Activated CD8-positive, alpha-beta T cell treated with anti-CD3 and anti-CD28 coated beads for 36 hours (primary cell): ENCODE results near the gene METTL13. TPM values are rescaled to one million over a fixed set of nuclear protein-coding genes. Genes with fewer than 3 reads are reported as not detected.

Experiments used
- ATAC-seq: fragments of 200-7000 bp; cut with Tn5 transposase; one replicate; pipeline ENCODE4 v1.10.0; 2021; ENCODE audit warnings: mild to moderate bottlenecking, moderate library complexity
- CTCF ChIA-PET: fragments of 350-600 bp; sonication (Branson Sonifier 250); formaldehyde crosslinking; loops from one replicate; lab custom pipeline; 2021; ENCODE audit warnings: antibody characterized with exemption; lab: Charles Lee
- POLR2A ChIA-PET: fragments of 350-600 bp; sonication (Branson Sonifier 250); formaldehyde crosslinking; loops from one replicate; lab custom pipeline; 2021; ENCODE audit warnings: antibody characterized with exemption; lab: Charles Lee
- DNase-seq: peaks from one replicate; pipeline ENCODE4 v3.0.0-alpha.2; 2020
- H3K27ac Mint-ChIP-seq: one replicate; pipeline ENCODE4 v1.8.0; 2021; ENCODE audit warnings: mild to moderate bottlenecking, mixed read lengths
- H3K27me3 Mint-ChIP-seq: one replicate; pipeline ENCODE4 v1.8.0; 2021; ENCODE audit warnings: mixed read lengths
- H3K36me3 Mint-ChIP-seq: one replicate; pipeline ENCODE4 v1.8.0; 2021; ENCODE audit warnings: low read depth, mixed read lengths
- H3K4me1 Mint-ChIP-seq: one replicate; pipeline ENCODE4 v1.8.0; 2021; ENCODE audit warnings: low read depth, mixed read lengths
- H3K4me3 Mint-ChIP-seq: one replicate; pipeline ENCODE4 v1.8.0; 2021; ENCODE audit warnings: mild to moderate bottlenecking, moderate library complexity, mixed read lengths
- H3K9me3 Mint-ChIP-seq: one replicate; pipeline ENCODE4 v1.8.0; 2021; ENCODE audit warnings: mixed read lengths
- intact Hi-C: fragments of 100-400 bp; cut with micrococcal nuclease; formaldehyde crosslinking; loops from one replicate; pipeline ENCODE4 v1.10.0; 2022
- total RNA-seq, 2 experiments: library from RNA; stranded (reverse); gene quantifications; one replicate each; pipeline ENCODE4 v1.2.3, GENCODE V29; 2021
- TF ChIP-seq, protein P1 (sequence below): fragments of 200-600 bp; IDR thresholded peaks from one replicate; pipeline ENCODE4 v1.8.0; 2022; ENCODE audit warnings: antibody characterized with exemption, mild to moderate bottlenecking

The METTL13 gene
- total RNA-seq, 2 experiments from 2014 or later = 44.6 to 46.6 TPM

- TF ChIP-seq, protein P1, sequence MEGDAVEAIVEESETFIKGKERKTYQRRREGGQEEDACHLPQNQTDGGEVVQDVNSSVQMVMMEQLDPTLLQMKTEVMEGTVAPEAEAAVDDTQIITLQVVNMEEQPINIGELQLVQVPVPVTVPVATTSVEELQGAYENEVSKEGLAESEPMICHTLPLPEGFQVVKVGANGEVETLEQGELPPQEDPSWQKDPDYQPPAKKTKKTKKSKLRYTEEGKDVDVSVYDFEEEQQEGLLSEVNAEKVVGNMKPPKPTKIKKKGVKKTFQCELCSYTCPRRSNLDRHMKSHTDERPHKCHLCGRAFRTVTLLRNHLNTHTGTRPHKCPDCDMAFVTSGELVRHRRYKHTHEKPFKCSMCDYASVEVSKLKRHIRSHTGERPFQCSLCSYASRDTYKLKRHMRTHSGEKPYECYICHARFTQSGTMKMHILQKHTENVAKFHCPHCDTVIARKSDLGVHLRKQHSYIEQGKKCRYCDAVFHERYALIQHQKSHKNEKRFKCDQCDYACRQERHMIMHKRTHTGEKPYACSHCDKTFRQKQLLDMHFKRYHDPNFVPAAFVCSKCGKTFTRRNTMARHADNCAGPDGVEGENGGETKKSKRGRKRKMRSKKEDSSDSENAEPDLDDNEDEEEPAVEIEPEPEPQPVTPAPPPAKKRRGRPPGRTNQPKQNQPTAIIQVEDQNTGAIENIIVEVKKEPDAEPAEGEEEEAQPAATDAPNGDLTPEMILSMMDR = no peak
- ChIA-PET POLR2A (interaction anchor here (0.6 to 3.9 kb wide), 5 partner anchors 33 to 423 kb away, joined by 3 to 22 read pairs (median 4); partner anchors contain the start of gene METTL13), CTCF (interaction anchor here (0.6 to 2.5 kb wide), 9 partner anchors 27 to 258 kb away, joined by 3 to 11 read pairs (median 5); partner anchors contain the start of genes DNM3 and PRRC2C)
- ATAC-seq = no peak
- H3K27me3 Mint-ChIP-seq = no peaks in the 10 kb centered on the region
- DNase-seq = peak; percentile 13
- H3K27ac Mint-ChIP-seq = peak overlapping the region; percentile 100
- H3K4me1 Mint-ChIP-seq = peaks cover 45% of the 10 kb centered on the region
- peak overlapping the region; percentile 97 for H3K4me3 Mint-ChIP-seq
- H3K9me3 Mint-ChIP-seq = no peaks in the 10 kb centered on the region
- H3K36me3 Mint-ChIP-seq = peaks cover 6% of the 10 kb centered on the region
- intact Hi-C loops = no loop called here
Measured at GRCh38 chr1:171743081-171743870, 38.2 kb upstream of the METTL13 start.

DNA sequence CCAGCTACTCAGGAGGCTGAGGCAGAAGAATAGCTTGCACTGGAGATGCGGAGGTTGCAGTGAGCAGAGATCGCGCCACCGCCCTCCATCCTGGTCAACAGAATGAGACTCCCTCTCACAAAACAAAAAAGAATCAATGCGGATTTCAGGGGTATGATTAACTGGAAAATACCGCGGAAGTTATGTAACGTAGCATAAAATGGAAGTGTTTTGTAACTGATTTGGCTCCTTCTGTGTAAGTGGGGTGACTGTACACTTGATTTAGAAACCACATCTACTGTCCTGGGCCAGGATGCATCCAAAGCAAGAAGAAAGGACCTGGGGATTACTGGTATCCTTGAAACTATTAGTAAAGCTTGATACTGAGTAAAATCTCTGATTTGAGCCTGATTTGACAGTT, 36.5 kb upstream of the METTL13 start:
- no peak overlapping the region for H3K27ac Mint-ChIP-seq
- H3K27me3 Mint-ChIP-seq = no peaks in the 10 kb centered on the region
- peaks cover 2% of the 10 kb centered on the region for H3K36me3 Mint-ChIP-seq
- intact Hi-C loops = no loop called here
- TF ChIP-seq, protein P1 = no peak
- POLR2A ChIA-PET = no interaction called here
- peaks cover 28% of the 10 kb centered on the region for H3K4me1 Mint-ChIP-seq
- DNase-seq (no peak), ATAC-seq (no peak)
- CTCF ChIA-PET = interaction anchor here (0.7 to 2.5 kb wide), 2 partner anchors 40 to 100 kb away, joined by 3 to 11 read pairs; no protein-coding TSS in a partner anchor
- H3K4me3 Mint-ChIP-seq = no peak overlapping the region
- H3K9me3 Mint-ChIP-seq = no peaks in the 10 kb centered on the region

- CTCF ChIA-PET = no interaction called here
Measured at GRCh38 chr1:171748651-171749050, 32.8 kb upstream of the METTL13 start.

GRCh38 chr1:171751221-171751620, 30.2 kb upstream of the METTL13 start:
- Mint-ChIP-seq H3K4me1 (peaks cover 6% of the 10 kb centered on the region), H3K9me3 (no peaks in the 10 kb centered on the region), H3K36me3 (no peaks in the 10 kb centered on the region), H3K27me3 (peaks cover 3% of the 10 kb centered on the region), H3K4me3 (no peak overlapping the region), H3K27ac (peak overlapping the region; percentile 16)
- intact Hi-C loops = no loop called here
- DNase-seq (peak; percentile 34), ATAC-seq (peak; percentile 53)
- POLR2A ChIA-PET = no interaction called here
- CTCF ChIA-PET = no interaction called here
- TF ChIP-seq, protein P1 = no peak

More at GRCh38 chr1:171748651-171749050, 32.8 kb upstream of the METTL13 start:
- DNase-seq = no peak
- no peak overlapping the region for H3K27ac Mint-ChIP-seq
- TF ChIP-seq, protein P1 = no peak
- POLR2A ChIA-PET = no interaction called here
- no peak overlapping the region for H3K4me3 Mint-ChIP-seq
- H3K4me1 Mint-ChIP-seq = peaks cover 13% of the 10 kb centered on the region
- no peaks in the 10 kb centered on the region for H3K27me3 Mint-ChIP-seq
- no peak for ATAC-seq
- no peaks in the 10 kb centered on the region for H3K36me3 Mint-ChIP-seq
- intact Hi-C loops = no loop called here
- no peaks in the 10 kb centered on the region for H3K9me3 Mint-ChIP-seq

GRCh38 chr1:171753182-171753581, 28.3 kb upstream of the METTL13 start:
- H3K9me3 Mint-ChIP-seq = no peaks in the 10 kb centered on the region
- no peak overlapping the region for H3K4me3 Mint-ChIP-seq
- H3K4me1 Mint-ChIP-seq = peaks cover 6% of the 10 kb centered on the region
- no peak for DNase-seq
- TF ChIP-seq, protein P1 = no peak
- no peaks in the 10 kb centered on the region for H3K36me3 Mint-ChIP-seq
- ATAC-seq = no peak
- peaks cover 3% of the 10 kb centered on the region for H3K27me3 Mint-ChIP-seq
- no peak overlapping the region for H3K27ac Mint-ChIP-seq
- POLR2A ChIA-PET = no interaction called here
- intact Hi-C loops = no loop called here
- CTCF ChIA-PET = no interaction called here
